ENCODE measurements around the gene PRX. TPM values are rescaled to one million over a fixed set of nuclear protein-coding genes. Genes with fewer than 3 reads are reported as not detected.

Gene PRX
- total and polyA plus RNA-seq, 9 of the 15 experiments (the other 6 are each of a cell fraction or from before 2014, with no cell fraction given): 0.65 to 3.5 (median 1.7) TPM; not detected in 2

GRCh38 chr19:40416918-40417642, 3.9 kb upstream of the PRX start (continued):
- TF ChIP-seq, protein P1, sequence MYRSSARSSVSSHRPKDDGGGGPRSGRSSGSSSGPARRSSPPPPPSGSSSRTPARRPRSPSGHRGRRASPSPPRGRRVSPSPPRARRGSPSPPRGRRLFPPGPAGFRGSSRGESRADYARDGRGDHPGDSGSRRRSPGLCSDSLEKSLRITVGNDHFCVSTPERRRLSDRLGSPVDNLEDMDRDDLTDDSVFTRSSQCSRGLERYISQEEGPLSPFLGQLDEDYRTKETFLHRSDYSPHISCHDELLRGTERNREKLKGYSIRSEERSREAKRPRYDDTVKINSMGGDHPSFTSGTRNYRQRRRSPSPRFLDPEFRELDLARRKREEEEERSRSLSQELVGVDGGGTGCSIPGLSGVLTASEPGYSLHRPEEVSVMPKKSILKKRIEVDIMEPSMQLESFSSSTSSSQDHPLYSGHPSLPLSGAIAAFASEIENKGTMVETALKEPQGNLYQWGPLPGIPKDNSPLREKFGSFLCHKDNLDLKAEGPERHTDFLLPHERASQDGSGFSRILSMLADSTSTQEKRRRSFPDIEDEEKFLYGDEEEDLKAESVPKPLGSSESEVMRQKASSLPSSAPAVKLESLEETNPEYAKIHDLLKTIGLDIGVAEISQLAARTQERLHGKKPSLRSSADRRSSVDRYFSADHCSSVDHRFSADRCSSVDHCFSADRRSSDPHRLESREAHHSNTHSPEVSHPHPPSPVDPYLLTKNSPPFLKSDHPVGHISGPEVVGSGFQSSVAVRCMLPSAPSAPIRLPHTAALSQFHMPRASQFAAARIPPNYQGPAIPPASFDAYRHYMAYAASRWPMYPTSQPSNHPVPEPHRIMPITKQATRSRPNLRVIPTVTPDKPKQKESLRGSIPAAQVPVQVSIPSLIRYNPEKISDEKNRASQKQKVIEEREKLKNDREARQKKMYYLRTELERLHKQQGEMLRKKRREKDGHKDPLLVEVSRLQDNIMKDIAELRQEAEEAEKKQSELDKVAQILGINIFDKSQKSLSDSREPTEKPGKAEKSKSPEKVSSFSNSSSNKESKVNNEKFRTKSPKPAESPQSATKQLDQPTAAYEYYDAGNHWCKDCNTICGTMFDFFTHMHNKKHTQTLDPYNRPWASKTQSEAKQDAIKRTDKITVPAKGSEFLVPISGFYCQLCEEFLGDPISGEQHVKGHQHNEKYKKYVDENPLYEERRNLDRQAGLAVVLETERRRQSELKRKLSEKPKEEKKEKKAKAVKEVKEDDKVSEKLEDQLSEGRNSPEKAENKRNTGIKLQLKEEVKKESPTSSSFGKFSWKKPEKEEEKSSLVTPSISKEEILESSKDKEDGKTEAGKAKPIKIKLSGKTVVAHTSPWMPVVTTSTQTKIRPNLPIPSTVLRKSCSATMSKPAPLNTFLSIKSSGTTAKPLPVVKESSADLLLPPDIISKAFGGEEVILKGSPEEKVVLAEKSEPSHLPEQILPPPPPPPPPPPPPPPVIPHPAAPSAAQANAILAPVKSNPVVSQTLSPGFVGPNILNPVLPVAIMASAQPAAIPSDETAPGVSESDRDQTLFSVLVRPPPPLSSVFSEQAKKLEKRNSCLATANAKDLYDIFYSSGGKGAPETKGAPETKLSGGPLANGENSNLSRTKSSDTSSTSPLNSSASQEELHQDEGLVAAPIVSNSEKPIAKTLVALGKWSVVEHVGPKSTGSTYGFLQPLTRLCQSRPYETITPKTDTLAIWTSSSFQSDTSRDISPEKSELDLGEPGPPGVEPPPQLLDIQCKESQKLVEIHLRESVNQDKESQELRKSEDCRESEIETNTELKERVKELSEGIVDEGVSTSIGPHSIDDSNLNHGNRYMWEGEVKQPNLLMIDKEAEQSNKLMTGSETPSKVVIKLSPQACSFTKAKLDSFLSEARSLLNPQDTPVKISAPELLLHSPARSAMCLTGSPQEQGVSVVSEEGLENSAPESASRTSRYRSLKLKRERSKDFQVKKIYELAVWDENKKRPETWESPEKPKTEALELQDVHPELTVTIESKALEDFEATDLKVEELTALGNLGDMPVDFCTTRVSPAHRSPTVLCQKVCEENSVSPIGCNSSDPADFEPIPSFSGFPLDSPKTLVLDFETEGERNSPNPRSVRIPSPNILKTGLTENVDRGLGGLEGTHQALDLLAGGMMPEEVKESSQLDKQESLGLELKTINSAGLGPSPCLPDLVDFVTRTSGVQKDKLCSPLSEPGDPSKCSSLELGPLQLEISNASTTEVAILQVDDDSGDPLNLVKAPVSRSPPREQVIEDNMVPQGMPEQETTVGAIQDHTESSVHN (IDR thresholded peaks at IDR 0.05; ENCODE audit: borderline replicate concordance in 1 of 2, low read depth in 1 of 2): peak in 1 of 2 experiments; percentile 68; a peak in 2 of 4 replicates
- TF ChIP-seq SMARCA4 (IDR thresholded peaks at IDR 0.05) (peak; percentile 98), SOX6 (IDR thresholded peaks at IDR 0.05) (peak; percentile 98), ZNF232 (CRISPR knock-in tag; IDR thresholded peaks at IDR 0.05) (no peak), CHAMP1 (IDR thresholded peaks at IDR 0.05) (0 out of 2 replicates have a peak, but pooled peaks have one; percentile 88), CREM (IDR thresholded peaks at IDR 0.05; ENCODE audit: low read depth) (peak; percentile 43; the same call in 1 of the 2 replicates), ETV5 (CRISPR knock-in tag; IDR thresholded peaks at IDR 0.05; ENCODE audit: low read depth) (peak; percentile 79), MEF2D (tag; conservative IDR thresholded peaks at IDR 0.05; ENCODE audit: low read depth) (0 out of 2 replicates have a peak, but pooled peaks have one; percentile 35), GATAD2A (IDR thresholded peaks at IDR 0.05) (peak; percentile 77; the same call in 1 of the 2 replicates), ATF7 (IDR thresholded peaks at IDR 0.05) (peak; percentile 72), IRF2 (CRISPR knock-in tag; IDR thresholded peaks at IDR 0.05) (no peak), NFE2L1 (tag; IDR thresholded peaks at IDR 0.05; ENCODE audit: borderline replicate concordance, low read depth) (no peak), TCF7L2 (IDR thresholded peaks at IDR 0.05; ENCODE audit: low read depth, low read length) (no peak), MXI1 (IDR thresholded peaks at IDR 0.05; ENCODE audit: low read depth, low read length) (no peak)
- TF ChIP-seq, protein P2, sequence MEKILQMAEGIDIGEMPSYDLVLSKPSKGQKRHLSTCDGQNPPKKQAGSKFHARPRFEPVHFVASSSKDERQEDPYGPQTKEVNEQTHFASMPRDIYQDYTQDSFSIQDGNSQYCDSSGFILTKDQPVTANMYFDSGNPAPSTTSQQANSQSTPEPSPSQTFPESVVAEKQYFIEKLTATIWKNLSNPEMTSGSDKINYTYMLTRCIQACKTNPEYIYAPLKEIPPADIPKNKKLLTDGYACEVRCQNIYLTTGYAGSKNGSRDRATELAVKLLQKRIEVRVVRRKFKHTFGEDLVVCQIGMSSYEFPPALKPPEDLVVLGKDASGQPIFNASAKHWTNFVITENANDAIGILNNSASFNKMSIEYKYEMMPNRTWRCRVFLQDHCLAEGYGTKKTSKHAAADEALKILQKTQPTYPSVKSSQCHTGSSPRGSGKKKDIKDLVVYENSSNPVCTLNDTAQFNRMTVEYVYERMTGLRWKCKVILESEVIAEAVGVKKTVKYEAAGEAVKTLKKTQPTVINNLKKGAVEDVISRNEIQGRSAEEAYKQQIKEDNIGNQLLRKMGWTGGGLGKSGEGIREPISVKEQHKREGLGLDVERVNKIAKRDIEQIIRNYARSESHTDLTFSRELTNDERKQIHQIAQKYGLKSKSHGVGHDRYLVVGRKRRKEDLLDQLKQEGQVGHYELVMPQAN (IDR thresholded peaks at IDR 0.05; ENCODE audit: borderline replicate concordance): peak; percentile 80
